Measurements from ENCODE around the gene PSPH.
"Not testable (repeated sequence)": the region's sequence is repeated elsewhere in the genome, so short reads cannot be mapped to it uniquely, and the experiment has no call there.

The PSPH gene

DNA sequence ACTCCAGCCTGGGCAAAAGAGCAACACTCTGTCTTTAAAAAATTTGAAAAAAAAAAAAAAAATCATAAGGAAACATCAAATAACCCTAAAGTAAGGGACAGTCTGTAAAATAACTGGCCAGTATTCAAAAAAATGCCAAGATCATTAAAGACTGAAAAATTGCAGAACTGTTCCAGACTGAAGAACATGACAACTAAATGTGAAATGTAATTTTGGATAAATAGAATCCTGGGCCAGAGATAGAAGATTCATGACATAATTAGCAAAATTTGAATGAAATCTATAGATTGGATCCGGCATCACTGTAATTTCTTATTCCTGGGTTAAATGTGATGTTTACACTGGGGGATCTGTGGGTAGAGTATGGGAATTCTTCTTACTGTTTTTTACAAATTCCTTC lies 3.0 kb downstream of the PSPH start:
- H3K9ac ChIP-seq (ENCODE audit: low read depth, low read length, poor library complexity), result no peak overlapping the region
- H2BK15ac ChIP-seq (ENCODE audit: low read length), result no peak overlapping the region
- no peak overlapping the region for H2AK5ac ChIP-seq (ENCODE audit: low read depth, low read length)
- H3K79me1 ChIP-seq (ENCODE audit: low read depth, low read length), result peaks cover 2% of the 10 kb centered on the region
- H3K4me3 ChIP-seq (ENCODE audit: low read length in 2 of 2), result no peak overlapping the region
- H2AFZ ChIP-seq (ENCODE audit: low read length), result no peak overlapping the region
- H4K8ac ChIP-seq (ENCODE audit: low read depth, low read length), result no peak overlapping the region
- H2BK120ac ChIP-seq (ENCODE audit: low read depth, low read length), result no peak overlapping the region
- H4K91ac ChIP-seq (ENCODE audit: low read depth, low read length, poor library complexity), result no peak overlapping the region
- H3K18ac ChIP-seq (ENCODE audit: low read length), result no peak overlapping the region
- H3K4ac ChIP-seq (ENCODE audit: low read length), result no peak overlapping the region
- no peaks in the 10 kb centered on the region for H3K9me3 ChIP-seq (replicated peaks in 1 of 2; ENCODE audit: control insufficient read depth in 2 of 2, insufficient read depth in 1 of 2, low read depth in 1 of 2, low read length in 2 of 2)
- H3K27me3 ChIP-seq (ENCODE audit: control insufficient read depth in 3 of 3, insufficient read depth in 3 of 3, low read depth in 1 of 3, low read length in 3 of 3), result no peaks in the 10 kb centered on the region
- H3K36me3 ChIP-seq (replicated peaks in 1 of 2; ENCODE audit: control insufficient read depth in 2 of 2, insufficient read depth in 2 of 2, low read length in 2 of 2), result peaks cover 4 to 14% of the 10 kb centered on the region in 2 donors
- H3K4me1 ChIP-seq (ENCODE audit: control insufficient read depth in 2 of 2, insufficient read depth in 1 of 2, low read depth in 1 of 2, low read length in 2 of 2), result peaks cover 3 to 6% of the 10 kb centered on the region in 2 donors
- no peak overlapping the region for H3K27ac ChIP-seq (replicated peaks; ENCODE audit: low read length)
- no peak overlapping the region for H3K14ac ChIP-seq (ENCODE audit: low read length)
- no peak overlapping the region for H3K23ac ChIP-seq (ENCODE audit: low read depth, low read length, poor library complexity)
- no CpG with 5 or more reads among the region's 1 CpG for WGBS, 2 donors (ENCODE audit: extremely low coverage in 2 of 2, insufficient read length in 2 of 2, insufficient replicate concordance in 1 of 2)
- no peak overlapping the region for H3K4me2 ChIP-seq (ENCODE audit: insufficient read depth, low read length, poor library complexity, severe bottlenecking)
- no peak for DNase-seq (ENCODE audit: low spot score)
- H2BK12ac ChIP-seq (ENCODE audit: low read length), result no peak overlapping the region
- H2BK5ac ChIP-seq (ENCODE audit: low read length), result no peak overlapping the region

DNA sequence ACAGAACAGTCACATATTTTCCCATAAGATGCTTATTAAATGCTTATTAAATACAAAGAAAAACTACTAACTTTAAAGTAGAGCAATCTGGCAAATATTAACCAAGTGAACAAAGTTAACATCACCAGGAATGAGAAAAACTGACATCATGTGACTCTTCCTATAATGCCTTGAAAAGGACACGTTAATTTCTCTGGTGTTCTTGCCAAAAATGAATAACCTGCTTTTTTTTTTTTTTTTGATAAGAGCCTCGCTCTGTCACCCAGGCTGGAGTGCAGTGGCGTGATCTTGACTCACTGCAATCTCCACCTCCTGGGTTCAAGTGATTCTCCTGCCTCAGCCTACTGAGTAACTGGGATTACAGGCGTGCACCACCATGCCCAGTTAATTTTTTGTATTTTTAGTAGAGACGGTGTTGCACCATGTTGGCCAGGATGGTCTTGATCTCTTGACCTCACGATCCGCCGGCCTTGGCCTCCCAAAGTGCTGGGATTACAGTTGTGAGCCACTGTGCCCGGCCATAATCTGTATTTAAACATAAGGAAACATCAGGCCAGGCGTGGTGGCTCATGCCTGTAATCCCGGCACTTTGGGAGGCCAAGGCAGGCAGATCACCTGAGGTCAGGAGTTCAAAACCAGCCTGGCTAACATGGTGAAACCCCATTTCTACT lies 3.7 kb downstream of the PSPH start:
- H2BK15ac ChIP-seq (ENCODE audit: low read length); H2BK5ac ChIP-seq (ENCODE audit: low read length); H2BK12ac ChIP-seq (ENCODE audit: low read length); H3K27me3 ChIP-seq (ENCODE audit: control insufficient read depth in 3 of 3, insufficient read depth in 3 of 3, low read depth in 1 of 3, low read length in 3 of 3); H3K23ac ChIP-seq (ENCODE audit: low read depth, low read length, poor library complexity); H4K8ac ChIP-seq (ENCODE audit: low read depth, low read length); H4K91ac ChIP-seq (ENCODE audit: low read depth, low read length, poor library complexity); H3K4me2 ChIP-seq (ENCODE audit: insufficient read depth, low read length, poor library complexity, severe bottlenecking); H3K18ac ChIP-seq (ENCODE audit: low read length); H3K9ac ChIP-seq (ENCODE audit: low read depth, low read length, poor library complexity); DNase-seq (ENCODE audit: low spot score); H3K27ac ChIP-seq (replicated peaks; ENCODE audit: low read length); H3K4ac ChIP-seq (ENCODE audit: low read length); H3K9me3 ChIP-seq (replicated peaks in 1 of 2; ENCODE audit: control insufficient read depth in 2 of 2, insufficient read depth in 1 of 2, low read depth in 1 of 2, low read length in 2 of 2); H3K14ac ChIP-seq (ENCODE audit: low read length); H2AK5ac ChIP-seq (ENCODE audit: low read depth, low read length); H3K4me3 ChIP-seq (ENCODE audit: low read length in 2 of 2); H3K79me1 ChIP-seq (ENCODE audit: low read depth, low read length); H2AFZ ChIP-seq (ENCODE audit: low read length); H3K4me1 ChIP-seq (ENCODE audit: control insufficient read depth in 2 of 2, insufficient read depth in 1 of 2, low read depth in 1 of 2, low read length in 2 of 2); H2BK120ac ChIP-seq (ENCODE audit: low read depth, low read length): not testable (repeated sequence)
- WGBS, 2 donors (ENCODE audit: extremely low coverage in 2 of 2, insufficient read length in 2 of 2, insufficient replicate concordance in 1 of 2), result no CpG with 5 or more reads among the region's 11 CpGs
- peaks cover under 1 to 14% of the 10 kb centered on the region in 2 donors for H3K36me3 ChIP-seq (replicated peaks in 1 of 2; ENCODE audit: control insufficient read depth in 2 of 2, insufficient read depth in 2 of 2, low read length in 2 of 2)

DNA sequence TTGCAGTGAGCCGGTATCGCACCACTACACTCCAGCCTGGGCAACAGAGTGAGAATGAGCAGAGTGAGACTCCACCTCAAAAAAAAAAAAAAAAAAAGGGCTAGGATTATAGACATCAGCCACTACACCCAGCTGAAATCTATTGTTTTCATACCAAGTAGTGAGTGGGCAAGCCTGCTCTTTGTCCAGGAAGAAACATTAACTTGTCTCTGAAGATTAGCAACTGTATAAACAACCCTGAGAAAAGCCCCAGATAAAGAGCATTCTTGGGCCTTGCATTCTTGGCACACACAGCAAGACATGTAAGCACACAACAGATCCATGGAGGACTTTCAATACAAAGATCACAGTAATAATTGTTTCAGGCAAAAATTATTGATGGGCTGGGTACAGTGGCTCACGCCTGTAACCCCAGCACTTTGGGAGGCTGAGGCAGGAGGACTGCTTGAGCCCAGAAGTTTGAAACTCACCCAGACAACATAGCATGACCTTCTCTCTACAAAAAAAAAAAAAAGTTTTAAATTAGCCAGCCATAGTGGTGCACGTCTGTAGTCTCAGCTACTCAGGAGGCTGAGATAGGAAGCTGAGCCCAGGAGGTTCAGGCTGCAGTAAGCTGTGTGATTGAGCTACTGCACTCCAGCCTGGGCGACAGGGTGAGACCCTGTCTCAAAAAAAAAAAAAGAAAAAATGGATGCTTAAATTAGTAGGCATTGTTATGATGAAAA lies 4.4 kb downstream of the PSPH start:
- H4K8ac ChIP-seq (ENCODE audit: low read depth, low read length), result no peak overlapping the region
- H3K4me3 ChIP-seq (ENCODE audit: low read length in 2 of 2), result no peak overlapping the region
- peaks cover 2% of the 10 kb centered on the region for H3K79me1 ChIP-seq (ENCODE audit: low read depth, low read length)
- no peak overlapping the region for H2BK5ac ChIP-seq (ENCODE audit: low read length)
- no peaks in the 10 kb centered on the region for H3K9me3 ChIP-seq (replicated peaks in 1 of 2; ENCODE audit: control insufficient read depth in 2 of 2, insufficient read depth in 1 of 2, low read depth in 1 of 2, low read length in 2 of 2)
- H2AK5ac ChIP-seq (ENCODE audit: low read depth, low read length), result no peak overlapping the region
- no peak for DNase-seq (ENCODE audit: low spot score)
- H3K4me2 ChIP-seq (ENCODE audit: insufficient read depth, low read length, poor library complexity, severe bottlenecking), result no peak overlapping the region
- H3K27ac ChIP-seq (replicated peaks; ENCODE audit: low read length), result no peak overlapping the region
- no peak overlapping the region for H3K4ac ChIP-seq (ENCODE audit: low read length)
- H3K27me3 ChIP-seq (ENCODE audit: control insufficient read depth in 3 of 3, insufficient read depth in 3 of 3, low read depth in 1 of 3, low read length in 3 of 3), result no peaks in the 10 kb centered on the region
- H3K18ac ChIP-seq (ENCODE audit: low read length), result no peak overlapping the region
- H3K9ac ChIP-seq (ENCODE audit: low read depth, low read length, poor library complexity), result no peak overlapping the region
- peaks cover 4 to 18% of the 10 kb centered on the region in 2 donors for H3K36me3 ChIP-seq (replicated peaks in 1 of 2; ENCODE audit: control insufficient read depth in 2 of 2, insufficient read depth in 2 of 2, low read length in 2 of 2)
- no peak overlapping the region for H3K23ac ChIP-seq (ENCODE audit: low read depth, low read length, poor library complexity)
- H3K4me1 ChIP-seq (ENCODE audit: control insufficient read depth in 2 of 2, insufficient read depth in 1 of 2, low read depth in 1 of 2, low read length in 2 of 2), result peaks cover 0 to 5% of the 10 kb centered on the region in 2 donors
- H4K91ac ChIP-seq (ENCODE audit: low read depth, low read length, poor library complexity), result no peak overlapping the region
- H2BK120ac ChIP-seq (ENCODE audit: low read depth, low read length), result no peak overlapping the region
- WGBS, 2 donors (ENCODE audit: extremely low coverage in 2 of 2, insufficient read length in 2 of 2, insufficient replicate concordance in 1 of 2), result no CpG with 5 or more reads among the region's 5 CpGs
- no peak overlapping the region for H3K14ac ChIP-seq (ENCODE audit: low read length)
- no peak overlapping the region for H2BK12ac ChIP-seq (ENCODE audit: low read length)
- H2BK15ac ChIP-seq (ENCODE audit: low read length), result no peak overlapping the region
- H2AFZ ChIP-seq (ENCODE audit: low read length), result no peak overlapping the region

DNA sequence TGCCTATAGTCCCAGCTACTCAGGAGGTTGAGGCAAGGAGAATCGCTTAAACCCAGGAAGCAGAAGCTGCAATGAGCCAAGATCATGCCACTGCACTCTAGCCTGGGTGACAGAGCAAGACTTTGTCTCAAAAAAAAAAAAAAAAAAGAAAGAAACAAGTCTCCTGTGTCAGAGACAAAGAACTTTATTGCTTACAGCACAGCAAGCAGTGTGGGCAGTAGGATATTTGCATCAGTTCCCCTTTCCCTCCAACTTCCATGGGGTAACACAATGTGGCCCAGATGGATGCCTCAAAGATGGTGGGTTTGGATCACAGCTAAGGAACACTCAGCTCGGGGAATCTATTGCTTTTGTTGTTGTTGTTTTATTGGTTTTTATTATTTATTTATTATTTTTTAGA lies 5.5 kb downstream of the PSPH start:
- not testable (repeated sequence) for H3K4me2 ChIP-seq (ENCODE audit: insufficient read depth, low read length, poor library complexity, severe bottlenecking); H3K4me1 ChIP-seq (ENCODE audit: control insufficient read depth in 2 of 2, insufficient read depth in 1 of 2, low read depth in 1 of 2, low read length in 2 of 2); H3K9ac ChIP-seq (ENCODE audit: low read depth, low read length, poor library complexity); H3K27me3 ChIP-seq (ENCODE audit: control insufficient read depth in 3 of 3, insufficient read depth in 3 of 3, low read depth in 1 of 3, low read length in 3 of 3); H3K79me1 ChIP-seq (ENCODE audit: low read depth, low read length); H3K4ac ChIP-seq (ENCODE audit: low read length); H2AK5ac ChIP-seq (ENCODE audit: low read depth, low read length); H3K18ac ChIP-seq (ENCODE audit: low read length); DNase-seq (ENCODE audit: low spot score); H2BK15ac ChIP-seq (ENCODE audit: low read length); H3K14ac ChIP-seq (ENCODE audit: low read length); H2BK5ac ChIP-seq (ENCODE audit: low read length); H3K4me3 ChIP-seq (ENCODE audit: low read length in 2 of 2); H3K9me3 ChIP-seq (replicated peaks in 1 of 2; ENCODE audit: control insufficient read depth in 2 of 2, insufficient read depth in 1 of 2, low read depth in 1 of 2, low read length in 2 of 2); H2AFZ ChIP-seq (ENCODE audit: low read length); H3K23ac ChIP-seq (ENCODE audit: low read depth, low read length, poor library complexity); H3K27ac ChIP-seq (replicated peaks; ENCODE audit: low read length); H4K8ac ChIP-seq (ENCODE audit: low read depth, low read length); H4K91ac ChIP-seq (ENCODE audit: low read depth, low read length, poor library complexity); H2BK120ac ChIP-seq (ENCODE audit: low read depth, low read length); H2BK12ac ChIP-seq (ENCODE audit: low read length)
- H3K36me3 ChIP-seq (replicated peaks in 1 of 2; ENCODE audit: control insufficient read depth in 2 of 2, insufficient read depth in 2 of 2, low read length in 2 of 2), result peaks cover 4 to 22% of the 10 kb centered on the region in 2 donors
- WGBS, 2 donors (ENCODE audit: extremely low coverage in 2 of 2, insufficient read length in 2 of 2, insufficient replicate concordance in 1 of 2), result no CpG with 5 or more reads among the region's 2 CpGs
